HG03378 (cell line): Measurements from ENCODE around the gene FOS.

Experiments used
- ATAC-seq: cut with Tn5 transposase; IDR thresholded peaks from one replicate; pipeline ENCODE4 v1.9.1; 2021; ENCODE audit warnings: mild to moderate bottlenecking, moderate library complexity; ENCODE audit not compliant: unreplicated experiment

FOS gene

GRCh38 chr14:75249958-75250336 lies 28.7 kb upstream of the FOS start:
- peak; percentile 10 for ATAC-seq

DNA sequence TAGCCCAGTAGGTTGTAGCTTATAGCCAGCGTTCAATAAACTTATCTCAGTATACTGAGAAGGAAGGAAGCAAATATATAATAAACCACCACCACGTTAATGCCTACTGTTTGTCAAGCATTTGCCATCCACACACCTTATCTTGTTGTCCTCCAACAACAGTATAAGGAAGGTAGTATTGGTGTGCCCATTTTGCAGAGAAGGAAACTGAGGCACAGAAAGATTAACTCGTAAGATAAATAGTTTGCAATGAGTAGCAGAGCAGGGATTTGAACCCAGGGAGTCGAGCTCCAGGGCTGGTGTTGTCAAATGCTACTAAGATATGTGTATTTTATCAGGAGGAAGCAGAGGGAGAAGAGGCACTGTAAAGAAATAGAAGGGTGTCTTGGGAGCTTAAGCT lies 27.8 kb upstream of the FOS start:
- ATAC-seq = no peak

DNA sequence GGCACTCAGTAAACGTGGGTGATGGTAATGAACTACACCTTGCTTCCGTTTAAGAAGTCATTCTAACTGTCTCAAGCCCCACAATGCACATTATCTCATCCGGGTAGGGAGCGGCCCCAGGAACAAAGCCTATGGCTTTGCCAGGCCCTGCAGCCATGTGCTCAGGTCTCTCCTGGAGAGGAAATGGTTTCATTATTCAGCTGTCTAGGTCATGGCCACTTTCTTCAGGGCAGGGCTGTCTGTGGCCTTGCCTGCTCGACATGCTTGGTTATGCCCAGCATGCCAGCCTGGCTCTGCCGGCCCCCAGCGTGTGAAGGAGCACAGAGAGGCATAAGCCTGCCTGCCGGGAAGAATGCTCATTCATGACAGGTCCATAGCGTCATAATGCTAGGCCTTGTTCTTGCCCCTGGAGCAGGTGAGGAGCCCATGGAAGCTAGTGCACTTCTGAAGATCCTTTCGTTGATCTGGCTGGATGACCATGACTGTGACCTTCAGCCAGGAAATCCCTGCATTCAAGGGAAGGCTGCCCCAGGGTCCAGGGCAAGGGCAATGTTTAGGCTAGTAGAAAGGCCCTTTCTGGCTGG lies 26.3 kb upstream of the FOS start:
- no peak for ATAC-seq

DNA sequence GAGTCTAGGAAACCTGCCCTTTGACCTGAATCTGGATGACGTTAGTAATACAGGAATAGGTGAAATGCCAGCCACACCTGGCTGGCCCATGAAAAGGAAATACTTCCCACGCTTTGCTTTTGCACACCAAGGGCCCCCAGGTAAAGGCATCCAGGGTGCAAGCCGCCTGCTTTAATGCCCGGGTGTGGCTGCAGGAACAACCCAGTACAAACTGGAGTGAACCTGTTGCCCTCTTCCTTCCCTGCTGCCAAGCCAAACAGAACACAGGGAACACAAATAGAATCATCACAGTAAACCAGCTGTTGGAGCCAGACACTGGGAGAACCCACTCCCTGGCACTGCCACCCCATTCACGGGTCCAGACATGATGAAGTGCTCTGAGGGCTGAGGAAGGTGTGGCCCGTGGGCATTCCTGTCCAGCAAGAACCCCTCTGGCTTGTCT lies 24.2 kb upstream of the FOS start:
- ATAC-seq = no peak

DNA sequence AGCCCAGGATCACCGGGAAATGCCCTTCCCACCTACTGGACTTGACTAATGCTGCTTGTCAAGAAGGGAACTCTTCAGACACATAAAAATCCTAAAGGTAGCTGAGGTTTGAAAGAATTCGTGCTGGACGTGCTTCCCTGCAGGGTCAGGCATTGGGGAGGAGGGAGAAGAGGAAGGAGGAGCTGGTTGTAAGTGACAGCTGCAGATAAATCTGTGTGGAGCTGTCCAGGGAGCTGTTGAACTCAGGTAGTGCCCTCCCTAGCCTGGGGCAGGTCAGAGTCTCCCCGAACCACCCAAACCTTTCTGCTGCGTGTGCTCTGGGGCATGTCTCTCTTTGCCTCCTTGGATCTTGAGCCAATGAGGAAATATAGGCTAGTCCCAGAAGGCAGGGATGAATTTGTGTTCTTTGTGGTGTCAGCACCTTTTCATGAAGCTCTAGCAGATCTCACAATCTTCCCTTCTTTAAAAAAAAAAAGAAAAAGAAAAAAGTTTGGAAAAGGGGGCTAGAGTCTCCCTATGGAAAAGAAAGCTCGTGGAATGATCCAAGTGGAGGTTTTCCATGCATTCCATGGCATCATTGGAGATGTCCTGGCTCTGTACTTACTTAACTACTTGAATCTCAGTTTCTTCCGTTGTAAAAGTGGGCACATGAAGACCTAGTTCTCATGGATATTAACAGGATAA lies 23.6 kb upstream of the FOS start:
- ATAC-seq = no peak

DNA sequence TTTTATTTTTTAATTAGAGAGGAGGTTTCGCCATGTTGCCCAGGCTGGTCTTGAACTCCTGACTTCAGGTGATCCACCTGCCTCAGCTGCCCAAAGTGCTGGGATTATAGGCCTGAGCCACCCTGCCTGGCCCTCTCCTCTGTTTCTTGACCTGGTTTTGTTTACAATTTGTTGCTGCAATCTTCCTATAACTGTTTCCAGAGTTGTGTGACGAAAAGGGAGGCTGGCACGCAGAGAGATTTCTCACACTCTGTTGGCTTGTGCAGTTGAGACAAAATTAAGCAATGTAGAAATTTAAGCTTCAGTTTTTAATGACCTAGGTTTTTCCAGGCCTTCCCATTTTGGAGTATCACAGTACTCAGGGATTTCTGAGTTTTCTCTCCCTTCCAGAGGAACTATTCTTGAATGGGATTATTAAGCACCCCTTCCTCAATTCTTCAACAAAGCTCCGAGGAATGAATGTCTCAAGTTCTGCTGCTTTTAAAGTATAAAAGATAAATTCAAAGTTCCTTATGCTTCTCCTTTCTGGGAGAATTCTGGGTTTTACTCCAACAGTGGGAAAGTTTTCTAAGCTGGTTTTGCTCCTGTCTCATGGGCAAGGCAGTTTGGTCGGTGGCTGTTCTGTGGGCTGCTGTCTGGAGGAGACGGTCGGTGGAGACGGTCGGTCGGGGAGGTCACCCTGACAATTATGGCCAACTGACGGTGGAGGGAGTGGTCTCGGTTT lies 20.4 kb upstream of the FOS start:
- ATAC-seq = no peak

- ATAC-seq = peak; percentile 96
These were observed 19.7 kb upstream of the FOS start for GRCh38 chr14:75258803-75259509.

GRCh38 chr14:75259510-75259855 lies 19.1 kb upstream of the FOS start:
- ATAC-seq = no peak

GRCh38 chr14:75260025-75260763 lies 18.4 kb upstream of the FOS start:
- no peak for ATAC-seq

DNA sequence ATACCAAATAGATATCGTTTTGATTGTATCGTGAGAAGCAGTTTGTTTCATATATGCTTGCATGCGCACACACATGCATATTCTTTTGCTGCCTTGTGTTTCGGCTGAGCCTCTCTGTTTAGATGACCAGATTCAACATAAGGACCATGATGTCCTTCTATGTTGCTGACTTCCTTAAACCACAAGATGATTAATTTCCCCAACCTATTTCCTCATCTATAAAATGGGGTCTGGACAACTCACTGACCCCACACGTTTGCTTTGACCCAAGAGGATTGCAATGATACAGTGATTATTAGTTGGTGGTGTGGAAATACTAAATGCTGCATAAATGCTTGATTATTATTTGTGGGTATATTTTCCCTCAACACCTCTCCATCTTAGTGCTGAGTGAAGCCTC lies 16.8 kb upstream of the FOS start:
- ATAC-seq = no peak

GRCh38 chr14:75262641-75263040 lies 16.0 kb upstream of the FOS start:
- ATAC-seq = no peak

DNA sequence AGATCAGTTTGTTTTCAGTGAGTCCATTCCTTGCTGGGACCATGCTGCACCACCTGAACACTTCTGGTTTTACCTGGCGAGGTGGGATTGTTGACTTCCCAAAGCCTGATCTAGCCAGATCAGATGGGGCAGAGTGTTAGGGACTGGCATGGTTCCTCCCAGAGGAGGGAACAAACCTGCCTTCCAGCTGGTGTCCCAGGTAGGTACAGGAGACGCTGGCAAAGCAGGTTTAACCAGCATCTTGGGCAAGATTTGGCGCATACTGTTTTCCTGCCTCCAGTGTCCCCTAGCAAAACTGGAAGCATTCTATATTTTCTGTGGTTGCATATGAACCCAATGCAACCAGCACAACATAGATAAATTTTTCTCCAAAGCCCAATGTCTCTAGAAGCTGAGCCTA lies 14.6 kb upstream of the FOS start:
- no peak for ATAC-seq

- no peak for ATAC-seq
These were observed 11.4 kb upstream of the FOS start for GRCh38 chr14:75267141-75267721.

DNA sequence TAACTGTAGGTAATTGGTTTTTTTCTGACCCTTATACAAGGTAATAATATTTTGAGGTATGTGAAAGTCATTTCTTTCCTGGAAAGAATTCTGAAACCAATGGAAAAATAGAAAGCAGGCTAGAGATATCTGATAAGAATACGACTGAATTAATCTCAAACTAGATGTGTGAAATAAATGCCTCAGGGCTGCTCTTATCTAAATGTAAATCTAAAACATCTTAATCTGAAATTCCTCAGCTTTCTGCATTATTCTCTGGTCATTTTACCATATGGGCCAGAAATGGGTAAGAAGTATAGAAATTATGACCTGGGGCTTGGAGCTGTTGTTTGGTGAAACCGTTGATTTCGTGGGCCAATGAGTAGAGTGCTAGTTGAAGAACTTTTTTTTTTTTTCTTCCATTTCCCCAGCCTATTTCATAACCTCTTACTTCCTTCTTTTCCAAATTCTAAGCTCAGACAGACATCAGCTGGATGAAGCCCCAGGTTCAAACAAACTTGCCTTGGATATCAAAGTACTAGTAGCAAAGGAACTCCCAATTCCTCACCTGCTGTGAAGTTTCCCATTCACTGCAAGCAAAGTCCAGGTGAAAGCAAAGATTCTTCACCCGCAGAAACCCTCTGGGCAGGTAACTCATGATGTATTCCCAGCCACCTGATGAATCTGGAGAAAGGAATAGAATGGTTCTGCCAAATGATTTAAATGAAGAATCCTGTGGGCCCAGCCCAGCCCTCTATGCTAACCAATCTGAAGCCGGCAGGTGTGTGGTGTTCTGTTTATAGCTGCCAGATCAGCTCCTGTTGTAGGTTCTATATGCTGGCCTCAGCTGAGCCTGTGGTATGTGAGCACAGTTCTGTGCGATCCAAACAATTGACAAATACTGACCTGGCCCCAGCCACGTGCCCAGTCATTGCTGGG lies 9.7 kb upstream of the FOS start:
- no peak for ATAC-seq

DNA sequence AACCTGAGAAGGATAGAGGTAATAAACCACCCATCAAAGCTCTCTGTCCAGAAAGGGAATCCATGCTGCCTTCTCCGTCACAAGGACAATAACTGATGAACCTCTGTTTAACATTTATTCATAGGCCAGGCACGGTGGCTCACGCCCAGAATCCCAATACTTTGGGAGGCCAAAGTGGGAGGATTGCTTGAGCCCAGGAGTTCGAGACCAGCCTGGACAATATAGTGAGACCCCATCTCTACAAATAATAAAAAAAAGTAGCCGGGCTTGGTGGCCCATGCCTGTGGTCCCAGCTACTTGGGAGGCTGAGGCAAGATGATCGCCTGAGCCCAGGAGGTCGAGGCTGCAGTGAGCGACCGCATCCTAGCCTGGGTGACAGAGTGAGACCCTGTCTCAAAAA lies 7.1 kb upstream of the FOS start:
- ATAC-seq = no peak

GRCh38 chr14:75273272-75274049 lies 5.2 kb upstream of the FOS start:
- no peak for ATAC-seq

DNA sequence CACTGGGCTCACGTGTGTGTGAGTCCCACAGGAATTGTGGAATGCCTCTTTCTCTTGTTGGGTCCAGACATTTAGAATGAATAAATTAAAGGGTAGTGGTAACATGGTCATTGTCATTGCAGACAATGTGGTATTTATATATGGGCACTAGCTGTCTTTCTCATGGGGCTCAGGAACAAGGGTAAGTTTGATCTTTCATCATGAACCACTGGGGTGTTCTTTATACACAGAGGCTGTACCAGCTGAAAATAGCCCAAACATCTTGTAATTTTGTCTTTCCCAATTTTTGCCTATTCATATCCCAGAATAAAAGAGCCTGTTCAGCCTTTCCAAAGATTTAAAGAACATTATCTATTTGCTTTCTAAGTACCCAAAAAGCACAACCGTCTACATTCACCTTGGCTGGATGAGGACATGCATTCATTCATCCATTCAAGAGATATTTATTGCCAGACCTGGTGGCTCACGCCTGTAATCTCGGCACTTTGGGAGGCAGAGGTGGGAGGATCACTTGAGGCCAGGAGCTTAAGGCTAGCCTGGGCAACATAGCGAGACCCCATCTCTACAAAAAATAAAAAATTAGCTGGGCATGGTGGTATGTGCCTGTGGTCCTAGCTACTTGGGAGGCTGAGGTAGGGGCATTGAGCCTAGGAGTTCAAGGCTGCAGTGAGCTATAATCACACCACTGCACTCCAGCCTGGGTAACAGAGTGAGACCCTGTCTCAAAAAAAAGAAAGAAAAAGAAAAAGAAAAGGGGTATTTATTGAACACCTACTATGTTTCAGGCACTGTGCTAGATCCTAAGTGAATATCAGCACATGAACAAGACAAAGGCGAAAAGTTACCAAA lies 4.4 kb upstream of the FOS start:
- no peak for ATAC-seq
